ENCODE measurements around the gene OXLD1.

DNA sequence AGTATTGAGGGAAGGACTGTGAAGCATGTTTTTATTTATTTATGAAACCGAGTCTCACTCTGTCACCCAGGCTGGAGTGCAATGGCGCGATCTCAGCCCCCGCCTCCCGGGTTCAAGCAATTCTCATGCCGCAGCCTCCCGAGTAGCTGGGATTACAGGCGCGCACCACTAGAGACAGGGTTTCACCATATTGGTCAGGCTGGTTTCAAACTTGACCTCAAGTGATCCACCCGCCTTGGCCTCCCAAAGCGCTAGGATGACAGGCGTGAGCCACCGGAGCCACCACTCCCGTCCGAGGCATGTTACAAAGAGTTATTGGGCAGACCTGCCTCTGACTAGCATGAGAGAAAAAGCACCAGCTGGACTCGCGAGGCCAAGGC, 39.8 kb upstream of the OXLD1 start:
- TF ChIP-seq EZH2 (IDR thresholded peaks at IDR 0.05; ENCODE audit: insufficient read depth, poor library complexity, severe bottlenecking) (no peak), EZH2phosphoT487 (IDR thresholded peaks at IDR 0.05; ENCODE audit: insufficient read depth, low read depth) (no peak)
